HG03521 (cell line): ENCODE data around the gene THPO.

Experiments
- ATAC-seq: cut with Tn5 transposase; IDR thresholded peaks from one replicate; pipeline ENCODE4 v1.9.1; 2021; ENCODE audit warnings: mild to moderate bottlenecking, moderate library complexity; ENCODE audit not compliant: unreplicated experiment

The THPO gene

GRCh38 chr3:184335661-184336546 is 42.1 kb downstream of the THPO start:
- peak; percentile 75 for ATAC-seq

GRCh38 chr3:184335291-184335660 is 42.7 kb downstream of the THPO start:
- ATAC-seq: no peak

GRCh38 chr3:184334470-184335158 is 43.4 kb downstream of the THPO start:
- ATAC-seq: no peak

DNA sequence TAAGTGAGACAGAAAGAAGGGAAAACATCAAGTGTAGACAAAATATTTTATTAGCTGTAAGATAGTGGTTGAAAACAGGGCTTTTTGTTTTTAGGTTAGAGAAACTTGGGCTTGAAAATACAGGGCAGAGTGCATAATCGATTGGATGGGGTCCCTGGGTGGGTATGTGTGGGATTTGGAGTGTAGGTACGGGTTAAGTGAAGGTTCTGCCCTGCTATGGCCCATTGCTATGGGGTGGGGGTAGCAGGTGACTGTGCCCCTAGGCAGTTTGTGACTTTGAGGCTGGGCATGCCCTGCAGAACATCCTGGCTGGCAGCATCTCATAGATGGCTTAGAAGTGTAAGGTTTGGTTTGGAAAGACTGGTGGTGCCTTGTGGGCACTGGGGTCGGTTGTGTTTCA is 44.3 kb downstream of the THPO start:
- no peak for ATAC-seq

DNA sequence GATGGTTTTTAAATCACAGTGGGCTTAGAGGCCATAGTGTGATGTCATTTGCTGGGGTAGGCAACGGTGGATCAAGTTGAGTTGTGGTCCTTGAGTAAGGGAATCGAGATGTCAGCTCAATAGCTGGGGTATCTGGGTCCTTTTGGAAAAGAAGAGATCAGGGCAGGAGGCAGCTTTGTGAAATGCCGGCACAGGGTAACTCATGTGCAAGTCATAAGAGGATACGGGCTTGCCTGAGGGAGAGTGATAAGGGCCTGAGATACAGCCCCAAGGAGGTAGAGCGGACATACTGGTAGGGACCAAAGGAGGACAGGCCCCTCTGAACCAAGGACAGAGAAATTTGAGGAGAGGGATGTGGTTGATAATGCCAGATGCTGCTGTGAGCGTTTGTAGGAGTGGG is 44.8 kb downstream of the THPO start:
- ATAC-seq: no peak

GRCh38 chr3:184332370-184333090 is 45.5 kb downstream of the THPO start:
- no peak for ATAC-seq

- ATAC-seq: no peak
These were observed 49.5 kb downstream of the THPO start for GRCh38 chr3:184328516-184328915.

DNA sequence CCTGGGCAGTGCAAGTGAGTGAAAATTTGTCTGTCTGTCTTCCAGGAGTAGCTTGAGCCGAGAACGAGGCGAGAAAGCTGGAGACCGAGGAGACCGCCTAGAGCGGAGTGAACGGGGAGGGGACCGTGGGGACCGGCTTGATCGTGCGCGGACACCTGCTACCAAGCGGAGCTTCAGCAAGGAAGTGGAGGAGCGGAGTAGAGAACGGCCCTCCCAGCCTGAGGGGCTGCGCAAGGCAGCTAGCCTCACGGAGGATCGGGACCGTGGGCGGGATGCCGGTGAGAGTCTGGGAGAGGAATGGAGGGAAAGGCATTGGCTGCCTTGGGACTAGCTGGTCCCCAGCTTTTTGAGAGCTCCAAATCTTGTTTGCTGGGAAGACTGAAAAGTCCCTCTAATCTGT is 50.8 kb downstream of the THPO start:
- ATAC-seq: no peak

DNA sequence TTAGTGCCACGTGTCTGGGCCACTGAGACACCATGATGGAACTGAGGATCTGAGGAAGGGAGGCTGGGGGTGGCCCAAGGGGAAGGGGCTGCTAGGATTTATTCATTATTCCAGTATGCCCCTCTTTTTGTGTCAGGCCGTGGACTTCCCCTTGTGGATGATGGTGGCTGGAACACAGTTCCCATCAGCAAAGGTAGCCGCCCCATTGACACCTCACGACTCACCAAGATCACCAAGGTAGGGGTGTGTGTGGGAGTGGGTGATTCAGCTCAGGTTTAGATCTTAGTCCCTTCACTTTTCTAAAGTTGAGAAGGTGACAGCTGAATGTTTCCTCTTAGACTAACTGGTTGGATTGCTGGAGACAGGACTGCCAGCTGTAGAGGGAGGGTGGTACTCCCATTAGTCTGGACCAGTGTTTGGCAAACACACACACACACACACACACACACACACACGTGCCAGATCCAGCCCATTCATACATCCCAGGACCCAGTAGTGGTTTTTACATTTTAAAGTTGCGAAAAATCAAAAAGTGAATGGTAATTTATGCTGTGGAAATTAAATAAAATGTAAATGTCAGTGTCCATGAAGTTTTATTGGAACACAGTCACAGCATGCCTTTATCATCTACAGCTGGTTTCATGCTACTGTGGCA is 52.2 kb downstream of the THPO start:
- ATAC-seq: no peak

DNA sequence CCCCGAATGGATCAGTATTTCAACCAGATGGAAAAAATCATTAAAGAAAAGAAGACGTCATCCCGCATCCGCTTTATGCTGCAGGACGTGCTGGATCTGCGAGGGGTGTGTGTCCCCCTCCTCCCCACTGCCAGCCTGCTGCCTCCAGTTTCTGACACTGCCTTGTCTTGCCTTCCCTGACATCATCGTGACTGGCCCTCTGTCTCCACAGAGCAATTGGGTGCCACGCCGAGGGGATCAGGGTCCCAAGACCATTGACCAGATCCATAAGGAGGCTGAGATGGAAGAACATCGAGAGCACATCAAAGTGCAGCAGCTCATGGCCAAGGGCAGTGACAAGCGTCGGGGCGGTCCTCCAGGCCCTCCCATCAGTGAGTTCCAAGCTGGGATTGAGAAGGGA is 52.7 kb downstream of the THPO start:
- ATAC-seq: no peak

DNA sequence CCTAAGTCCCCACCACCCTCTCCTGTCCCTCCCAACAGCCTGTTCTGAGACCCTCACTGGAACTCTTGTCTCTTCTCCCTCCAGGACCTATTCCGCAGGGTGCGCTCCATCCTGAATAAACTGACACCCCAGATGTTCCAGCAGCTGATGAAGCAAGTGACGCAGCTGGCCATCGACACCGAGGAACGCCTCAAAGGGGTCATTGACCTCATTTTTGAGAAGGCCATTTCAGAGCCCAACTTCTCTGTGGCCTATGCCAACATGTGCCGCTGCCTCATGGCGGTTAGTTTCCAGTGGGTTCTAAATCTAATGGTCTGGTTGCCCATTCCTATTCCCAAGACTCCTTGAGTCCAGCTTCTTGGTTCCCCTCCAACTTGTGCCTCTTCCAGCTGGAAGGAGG is 54.3 kb downstream of the THPO start:
- ATAC-seq: no peak

GRCh38 chr3:184322731-184323487 is 55.1 kb downstream of the THPO start:
- ATAC-seq: no peak
